Transverse colon (tissue), 3 donors: Measurements from ENCODE around the gene BMP2K.

Source experiments
- CTCF ChIP-seq, 5 experiments: fragments of 200-600 bp in 3 of 5; fragments of 450-650 bp in 2 of 5; sonication (generic) in 3 of 5; IDR thresholded peaks; 1 replicate in 2 of 5; 2 replicates in 3 of 5; pipeline ENCODE4 v1.5.1; 2016 to 2017; ENCODE audit warnings: antibody characterized with exemption in 5 of 5, inconsistent platforms in 3 of 5, mild to moderate bottlenecking in 2 of 5, moderate library complexity in 1 of 5
- POLR2A ChIP-seq: fragments of 450-650 bp; IDR thresholded peaks from one replicate; pipeline ENCODE4 v1.6.1; 2016; ENCODE audit warnings: antibody characterized with exemption, mild to moderate bottlenecking, moderate library complexity

DNA sequence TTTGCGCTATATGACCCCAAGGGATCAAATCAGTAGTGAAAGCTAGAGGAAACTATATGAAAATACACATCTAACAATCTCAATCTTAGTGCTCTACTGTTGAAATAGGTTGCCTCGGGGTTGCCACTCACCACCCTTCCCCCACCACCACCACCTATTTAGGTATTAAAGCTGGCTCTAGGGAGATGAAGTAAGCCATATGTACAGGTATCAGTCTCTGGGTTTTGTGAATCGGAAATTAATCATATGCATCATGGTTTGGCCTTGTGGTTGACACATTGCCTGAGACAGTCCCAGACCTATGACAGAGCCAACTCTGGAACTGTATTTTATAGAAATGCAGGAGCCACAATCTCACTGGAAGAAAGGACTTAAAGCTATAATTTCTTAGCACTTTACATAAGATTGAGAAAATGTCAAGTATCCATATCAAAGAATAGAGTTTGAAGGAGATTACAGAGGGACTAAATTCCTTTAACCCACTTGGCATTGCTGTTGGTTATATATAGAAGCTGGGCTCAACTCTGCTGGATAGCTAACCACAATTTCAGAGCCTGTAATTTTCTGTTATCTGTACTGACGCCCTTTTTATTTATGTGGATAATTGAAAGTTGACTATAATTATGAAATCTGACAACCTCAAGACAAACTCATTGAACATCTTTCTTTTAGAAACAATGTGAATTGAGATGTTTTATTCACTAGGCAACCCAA is 26.7 kb upstream of the BMP2K start:
- TF ChIP-seq POLR2A: no peak
- no peak for TF ChIP-seq CTCF (IDR thresholded peaks at IDR 0.05)
